T-helper 2 cell treated with Interferon-gamma antibody and Interleukin-4, amounts not matched to agents 100 ng/mL and 5 ng/mL, for 36 hours (primary cell): ENCODE data around the gene HSF5. TPM values are rescaled to one million over a fixed set of nuclear protein-coding genes. Genes with fewer than 3 reads are reported as not detected.

Experiments
- intact Hi-C: fragments of 100-400 bp; cut with micrococcal nuclease; formaldehyde crosslinking; loops from one replicate; pipeline ENCODE4 v1.15.1; 2023
- total RNA-seq: library from RNA; stranded (reverse); gene quantifications from 2 replicates; pipeline ENCODE4 v1.2.3, GENCODE V29; 2022

HSF5 gene
- total RNA-seq: 1.2 TPM in 2 replicates

- intact Hi-C loops: no loop called here
These were observed at the start of gene HSF5 for GRCh38 chr17:58487589-58488427. Gene HSF5, minus strand, starts transcription at chr17:58488408. Its CDS starts 134 bp downstream, at chr17:58488274.

- intact Hi-C loops: no loop called here
These were observed 49.1 kb upstream of the HSF5 start for GRCh38 chr17:58537266-58537665.

- intact Hi-C loops: no loop called here
These were observed 48.3 kb upstream of the HSF5 start for GRCh38 chr17:58536542-58536941.

GRCh38 chr17:58535431-58535830 lies 47.2 kb upstream of the HSF5 start:
- intact Hi-C loops: no loop called here

- intact Hi-C loops: loop anchor here (5.0 kb wide), 1 partner anchor 467 kb away; no protein-coding TSS in a partner anchor
These were observed 46.8 kb upstream of the HSF5 start for GRCh38 chr17:58534901-58535421.

- intact Hi-C loops: loop anchor here (5.0 kb wide), 1 partner anchor 468 kb away; no protein-coding TSS in a partner anchor
These were observed 46.1 kb upstream of the HSF5 start for GRCh38 chr17:58534331-58534730.

GRCh38 chr17:58533616-58534188 lies 45.5 kb upstream of the HSF5 start:
- intact Hi-C loops: loop anchor here (5.0 kb wide), 1 partner anchor 469 kb away; no protein-coding TSS in a partner anchor

- intact Hi-C loops: loop anchor here (1.0 to 5.0 kb wide), 2 partner anchors 14 to 470 kb away; no protein-coding TSS in a partner anchor
These were observed 44.3 kb upstream of the HSF5 start for GRCh38 chr17:58532555-58532951.

- intact Hi-C loops: loop anchor here (1.0 to 5.0 kb wide), 2 partner anchors 14 to 470 kb away; no protein-coding TSS in a partner anchor
These were observed 43.7 kb upstream of the HSF5 start for GRCh38 chr17:58531661-58532554.

- intact Hi-C loops: loop anchor here (5.0 kb wide), 1 partner anchor 471 kb away; no protein-coding TSS in a partner anchor
These were observed 42.9 kb upstream of the HSF5 start for GRCh38 chr17:58531122-58531521.

GRCh38 chr17:58530655-58531054 lies 42.4 kb upstream of the HSF5 start:
- intact Hi-C loops: loop anchor here (5.0 kb wide), 1 partner anchor 472 kb away; no protein-coding TSS in a partner anchor

- intact Hi-C loops: no loop called here
These were observed 41.1 kb upstream of the HSF5 start for GRCh38 chr17:58529275-58529674.

GRCh38 chr17:58528443-58528842 lies 40.2 kb upstream of the HSF5 start:
- intact Hi-C loops: no loop called here

- intact Hi-C loops: loop anchor here (1.0 kb wide), 1 partner anchor 10 kb away; no protein-coding TSS in a partner anchor
These were observed 39.7 kb upstream of the HSF5 start for GRCh38 chr17:58527949-58528348.

GRCh38 chr17:58527306-58527705 lies 39.1 kb upstream of the HSF5 start:
- intact Hi-C loops: loop anchor here (1.0 kb wide), 1 partner anchor 9 kb away; no protein-coding TSS in a partner anchor

- intact Hi-C loops: no loop called here
These were observed 37.0 kb upstream of the HSF5 start for GRCh38 chr17:58525239-58525638.

GRCh38 chr17:58521680-58522079 lies 33.5 kb upstream of the HSF5 start:
- intact Hi-C loops: no loop called here

- intact Hi-C loops: no loop called here
These were observed 32.7 kb upstream of the HSF5 start for GRCh38 chr17:58520843-58521430.

GRCh38 chr17:58517928-58518609 lies 29.9 kb upstream of the HSF5 start:
- intact Hi-C loops: loop anchor here (1.0 to 10.0 kb wide), 17 partner anchors 9 to 1267 kb away; partner anchors contain the start of genes GDPD1, PRR11, RAD51C and RNF43
